Measurements from ENCODE around the gene PDCL2. TPM values are rescaled to one million over a fixed set of nuclear protein-coding genes. Genes with fewer than 3 reads are reported as not detected.

The PDCL2 gene
- total and polyA plus RNA-seq, 9 of the 15 experiments (the other 6 are each of a cell fraction or from before 2014, with no cell fraction given) = 0.62 to 2.5 (median 1.2) TPM

GRCh38 chr4:55635741-55636655 lies 44.0 kb upstream of the PDCL2 start, which contains the start of gene NMU (continued):
- TF ChIP-seq MAX (CRISPR knock-in tag; IDR thresholded peaks at IDR 0.05) (peak; percentile 43; the same call in 1 of the 2 replicates), HSF4 (CRISPR knock-in tag; IDR thresholded peaks at IDR 0.05; ENCODE audit: borderline replicate concordance) (no peak), ZNF764 (CRISPR knock-in tag; IDR thresholded peaks at IDR 0.05; ENCODE audit: low read depth) (no peak), RNF219 (CRISPR knock-in tag; IDR thresholded peaks at IDR 0.05) (no peak), ZNF589 (CRISPR knock-in tag; IDR thresholded peaks at IDR 0.05; ENCODE audit: low read depth) (0 out of 2 replicates have a peak, but pooled peaks have one; percentile 59), MCM2 (IDR thresholded peaks at IDR 0.05; ENCODE audit: low read depth) (no peak), VEZF1 (CRISPR knock-in tag; IDR thresholded peaks at IDR 0.05) (peak; percentile 65; the same call in 1 of the 2 replicates)
- TF ChIP-seq, protein P1, sequence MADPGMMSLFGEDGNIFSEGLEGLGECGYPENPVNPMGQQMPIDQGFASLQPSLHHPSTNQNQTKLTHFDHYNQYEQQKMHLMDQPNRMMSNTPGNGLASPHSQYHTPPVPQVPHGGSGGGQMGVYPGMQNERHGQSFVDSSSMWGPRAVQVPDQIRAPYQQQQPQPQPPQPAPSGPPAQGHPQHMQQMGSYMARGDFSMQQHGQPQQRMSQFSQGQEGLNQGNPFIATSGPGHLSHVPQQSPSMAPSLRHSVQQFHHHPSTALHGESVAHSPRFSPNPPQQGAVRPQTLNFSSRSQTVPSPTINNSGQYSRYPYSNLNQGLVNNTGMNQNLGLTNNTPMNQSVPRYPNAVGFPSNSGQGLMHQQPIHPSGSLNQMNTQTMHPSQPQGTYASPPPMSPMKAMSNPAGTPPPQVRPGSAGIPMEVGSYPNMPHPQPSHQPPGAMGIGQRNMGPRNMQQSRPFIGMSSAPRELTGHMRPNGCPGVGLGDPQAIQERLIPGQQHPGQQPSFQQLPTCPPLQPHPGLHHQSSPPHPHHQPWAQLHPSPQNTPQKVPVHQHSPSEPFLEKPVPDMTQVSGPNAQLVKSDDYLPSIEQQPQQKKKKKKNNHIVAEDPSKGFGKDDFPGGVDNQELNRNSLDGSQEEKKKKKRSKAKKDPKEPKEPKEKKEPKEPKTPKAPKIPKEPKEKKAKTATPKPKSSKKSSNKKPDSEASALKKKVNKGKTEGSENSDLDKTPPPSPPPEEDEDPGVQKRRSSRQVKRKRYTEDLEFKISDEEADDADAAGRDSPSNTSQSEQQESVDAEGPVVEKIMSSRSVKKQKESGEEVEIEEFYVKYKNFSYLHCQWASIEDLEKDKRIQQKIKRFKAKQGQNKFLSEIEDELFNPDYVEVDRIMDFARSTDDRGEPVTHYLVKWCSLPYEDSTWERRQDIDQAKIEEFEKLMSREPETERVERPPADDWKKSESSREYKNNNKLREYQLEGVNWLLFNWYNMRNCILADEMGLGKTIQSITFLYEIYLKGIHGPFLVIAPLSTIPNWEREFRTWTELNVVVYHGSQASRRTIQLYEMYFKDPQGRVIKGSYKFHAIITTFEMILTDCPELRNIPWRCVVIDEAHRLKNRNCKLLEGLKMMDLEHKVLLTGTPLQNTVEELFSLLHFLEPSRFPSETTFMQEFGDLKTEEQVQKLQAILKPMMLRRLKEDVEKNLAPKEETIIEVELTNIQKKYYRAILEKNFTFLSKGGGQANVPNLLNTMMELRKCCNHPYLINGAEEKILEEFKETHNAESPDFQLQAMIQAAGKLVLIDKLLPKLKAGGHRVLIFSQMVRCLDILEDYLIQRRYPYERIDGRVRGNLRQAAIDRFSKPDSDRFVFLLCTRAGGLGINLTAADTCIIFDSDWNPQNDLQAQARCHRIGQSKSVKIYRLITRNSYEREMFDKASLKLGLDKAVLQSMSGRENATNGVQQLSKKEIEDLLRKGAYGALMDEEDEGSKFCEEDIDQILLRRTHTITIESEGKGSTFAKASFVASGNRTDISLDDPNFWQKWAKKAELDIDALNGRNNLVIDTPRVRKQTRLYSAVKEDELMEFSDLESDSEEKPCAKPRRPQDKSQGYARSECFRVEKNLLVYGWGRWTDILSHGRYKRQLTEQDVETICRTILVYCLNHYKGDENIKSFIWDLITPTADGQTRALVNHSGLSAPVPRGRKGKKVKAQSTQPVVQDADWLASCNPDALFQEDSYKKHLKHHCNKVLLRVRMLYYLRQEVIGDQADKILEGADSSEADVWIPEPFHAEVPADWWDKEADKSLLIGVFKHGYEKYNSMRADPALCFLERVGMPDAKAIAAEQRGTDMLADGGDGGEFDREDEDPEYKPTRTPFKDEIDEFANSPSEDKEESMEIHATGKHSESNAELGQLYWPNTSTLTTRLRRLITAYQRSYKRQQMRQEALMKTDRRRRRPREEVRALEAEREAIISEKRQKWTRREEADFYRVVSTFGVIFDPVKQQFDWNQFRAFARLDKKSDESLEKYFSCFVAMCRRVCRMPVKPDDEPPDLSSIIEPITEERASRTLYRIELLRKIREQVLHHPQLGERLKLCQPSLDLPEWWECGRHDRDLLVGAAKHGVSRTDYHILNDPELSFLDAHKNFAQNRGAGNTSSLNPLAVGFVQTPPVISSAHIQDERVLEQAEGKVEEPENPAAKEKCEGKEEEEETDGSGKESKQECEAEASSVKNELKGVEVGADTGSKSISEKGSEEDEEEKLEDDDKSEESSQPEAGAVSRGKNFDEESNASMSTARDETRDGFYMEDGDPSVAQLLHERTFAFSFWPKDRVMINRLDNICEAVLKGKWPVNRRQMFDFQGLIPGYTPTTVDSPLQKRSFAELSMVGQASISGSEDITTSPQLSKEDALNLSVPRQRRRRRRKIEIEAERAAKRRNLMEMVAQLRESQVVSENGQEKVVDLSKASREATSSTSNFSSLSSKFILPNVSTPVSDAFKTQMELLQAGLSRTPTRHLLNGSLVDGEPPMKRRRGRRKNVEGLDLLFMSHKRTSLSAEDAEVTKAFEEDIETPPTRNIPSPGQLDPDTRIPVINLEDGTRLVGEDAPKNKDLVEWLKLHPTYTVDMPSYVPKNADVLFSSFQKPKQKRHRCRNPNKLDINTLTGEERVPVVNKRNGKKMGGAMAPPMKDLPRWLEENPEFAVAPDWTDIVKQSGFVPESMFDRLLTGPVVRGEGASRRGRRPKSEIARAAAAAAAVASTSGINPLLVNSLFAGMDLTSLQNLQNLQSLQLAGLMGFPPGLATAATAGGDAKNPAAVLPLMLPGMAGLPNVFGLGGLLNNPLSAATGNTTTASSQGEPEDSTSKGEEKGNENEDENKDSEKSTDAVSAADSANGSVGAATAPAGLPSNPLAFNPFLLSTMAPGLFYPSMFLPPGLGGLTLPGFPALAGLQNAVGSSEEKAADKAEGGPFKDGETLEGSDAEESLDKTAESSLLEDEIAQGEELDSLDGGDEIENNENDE (IDR thresholded peaks at IDR 0.05; ENCODE audit: low read depth, low read length) = no peak
- TF ChIP-seq, protein P2, sequence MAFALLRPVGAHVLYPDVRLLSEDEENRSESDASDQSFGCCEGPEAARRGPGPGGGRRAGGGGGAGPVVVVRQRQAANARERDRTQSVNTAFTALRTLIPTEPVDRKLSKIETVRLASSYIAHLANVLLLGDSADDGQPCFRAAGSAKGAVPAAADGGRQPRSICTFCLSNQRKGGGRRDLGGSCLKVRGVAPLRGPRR (CRISPR knock-in tag; IDR thresholded peaks at IDR 0.05) = no peak

Data from K562 (cell line).